ENCODE data around the gene SKIC8. TPM values are rescaled to one million over a fixed set of nuclear protein-coding genes. Genes with fewer than 3 reads are reported as not detected.
A peak's percentile ranks its signal among the peaks of the same experiment; 100 is the strongest.

SKIC8 gene
- total RNA-seq (2014; rRNA removed; shearing (Covaris generic)) (52.6 and 60.1 TPM in 2 replicates), polyA plus RNA-seq (2016; fragmentation: Nextera tagmentation; extraction: Ambion mirVana) (70.6 and 77.7 TPM in 2 replicates)

DNA sequence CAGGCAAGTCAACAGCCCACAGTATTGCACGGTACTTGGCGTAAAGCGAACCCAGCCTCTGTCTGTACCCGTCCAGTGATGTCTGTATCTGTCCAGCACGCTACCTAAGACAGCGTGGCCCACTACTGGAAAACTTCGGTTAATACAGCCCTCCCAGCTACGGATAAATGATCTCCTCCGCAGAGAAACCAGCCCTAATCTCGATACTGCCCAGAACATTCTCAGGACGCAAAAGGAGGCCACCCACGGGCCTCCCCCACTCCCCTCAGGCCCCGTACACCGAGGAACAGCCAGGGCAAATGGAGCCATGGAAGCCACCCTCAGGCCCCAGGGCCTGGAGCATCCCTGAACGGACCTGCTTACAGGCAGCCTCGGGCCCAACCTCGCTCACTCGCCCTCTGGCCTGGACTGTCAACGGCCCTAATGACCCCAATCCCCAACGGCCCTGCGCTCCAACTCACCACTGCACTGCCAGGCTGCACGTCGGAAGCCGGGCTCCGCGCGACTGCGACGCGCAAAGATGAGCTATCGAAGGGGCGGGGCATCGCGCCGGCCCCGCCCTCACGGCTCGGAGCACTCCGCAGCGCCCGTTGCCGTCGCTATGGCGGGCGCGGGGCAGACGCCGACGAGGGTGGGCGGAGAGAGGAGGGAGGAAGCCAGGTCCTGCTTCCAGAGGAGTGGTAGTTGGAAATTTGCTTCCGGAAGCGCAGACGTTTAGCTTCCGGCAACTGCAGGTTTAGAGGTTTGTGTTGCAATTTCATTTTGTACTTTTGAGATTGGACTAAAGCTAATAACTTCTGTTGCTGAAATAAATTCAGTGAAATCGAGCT, at the start of gene SKIC8:
TSS of gene SKIC8 (minus strand) at position 509 of the 830 bp plus-strand sequence. CDS start 3,923 bp downstream, outside the sequence.
- peak; percentile 95 for DNase-seq
- TF ChIP-seq EZH2 (IDR thresholded peaks at IDR 0.05; ENCODE audit: insufficient read depth, poor library complexity, severe bottlenecking) (no peak), EZH2phosphoT487 (IDR thresholded peaks at IDR 0.05; ENCODE audit: insufficient read depth, low read depth) (no peak)
- in situ Hi-C loops (cut with MboI) = no loop called here
- Histone ChIP-seq H3K27me3 (replicated peaks; ENCODE audit: insufficient read depth) (no peaks in the 10 kb centered on the region), H3K4me2 (ENCODE audit: unreplicated experiment) (peak within 1 kb of the TSS; percentile 95), H3F3A (ENCODE audit: insufficient read depth) (peaks cover 19% of the 10 kb centered on the region), H3K79me2 (ENCODE audit: insufficient read depth) (peaks cover 44% of the 10 kb centered on the region), H3K9ac (peak within 1 kb of the TSS; percentile 94), H3K9me3 (ENCODE audit: low read depth) (no peaks in the 10 kb centered on the region), H3K9me2 (ENCODE audit: insufficient read depth) (no peaks in the 10 kb centered on the region), H3K36me3 (ENCODE audit: low read depth) (no peaks in the 10 kb centered on the region), H3K4me3 (peak within 1 kb of the TSS; percentile 93), H3K4me1 (ENCODE audit: insufficient read depth) (peaks cover 36% of the 10 kb centered on the region), H2AFZ (peak within 1 kb of the TSS; percentile 95), H4K20me1 (ENCODE audit: insufficient read depth) (no peaks in the 10 kb centered on the region; the same call in 1 of the 2 replicates), H3K27ac (peak within 1 kb of the TSS; percentile 75)
- 1 to 2% methylated on average over 41 to 55 of the region's 55 CpGs for WGBS, 2 experiments (ENCODE audit: low coverage in 1 of 2, low lambda C conversion rate in 2 of 2, missing lambda C conversion rate in 2 of 2)

DNA sequence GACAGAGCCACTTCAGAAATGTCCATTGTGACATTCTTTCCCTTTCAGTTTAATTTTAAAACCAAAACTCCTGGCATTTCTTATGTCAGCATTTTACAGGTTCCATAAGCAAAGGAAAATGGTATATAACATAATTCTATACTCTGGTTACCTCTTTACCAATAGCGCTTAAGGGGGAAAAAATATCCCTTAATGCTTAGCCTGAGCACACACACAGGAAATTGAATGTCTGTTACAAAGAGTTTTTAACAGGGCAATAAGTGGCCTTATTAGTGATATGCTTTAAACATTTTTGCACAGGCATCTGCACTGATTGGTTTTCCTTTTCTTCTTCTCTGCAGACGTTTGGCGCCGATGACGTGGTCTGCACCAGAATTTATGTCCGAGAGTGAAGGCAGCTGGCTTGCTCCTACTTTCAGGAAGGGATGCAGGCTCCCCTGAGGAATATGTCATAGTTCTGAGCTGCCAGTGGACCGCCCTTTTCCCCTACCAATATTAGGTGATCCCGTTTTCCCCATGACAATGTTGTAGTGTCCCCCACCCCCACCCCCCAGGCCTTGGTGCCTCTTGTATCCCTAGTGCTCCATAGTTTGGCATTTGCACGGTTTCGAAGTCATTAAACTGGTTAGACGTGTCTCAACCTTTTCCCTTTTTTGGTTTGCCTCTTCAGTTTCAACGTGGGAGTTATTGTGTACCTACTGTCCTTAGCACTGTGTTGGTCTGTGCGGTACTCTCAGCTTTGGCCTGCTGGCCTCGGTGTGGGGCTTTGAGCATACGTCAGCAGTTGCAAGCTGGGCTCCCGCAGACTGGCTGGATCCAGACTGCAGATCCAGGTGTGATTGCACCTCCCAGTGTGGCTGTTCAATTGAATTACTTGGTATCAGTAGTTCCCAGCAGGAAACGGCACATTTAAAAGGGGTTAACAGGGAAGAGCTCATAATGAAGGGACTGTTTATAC, 48.5 kb upstream of the SKIC8 start:
- WGBS, 2 experiments (ENCODE audit: low coverage in 1 of 2, low lambda C conversion rate in 2 of 2, missing lambda C conversion rate in 2 of 2) = 57 to 63% methylated on average over 15 to 17 of the region's 17 CpGs
- no peak overlapping the region for H2AFZ ChIP-seq

DNA sequence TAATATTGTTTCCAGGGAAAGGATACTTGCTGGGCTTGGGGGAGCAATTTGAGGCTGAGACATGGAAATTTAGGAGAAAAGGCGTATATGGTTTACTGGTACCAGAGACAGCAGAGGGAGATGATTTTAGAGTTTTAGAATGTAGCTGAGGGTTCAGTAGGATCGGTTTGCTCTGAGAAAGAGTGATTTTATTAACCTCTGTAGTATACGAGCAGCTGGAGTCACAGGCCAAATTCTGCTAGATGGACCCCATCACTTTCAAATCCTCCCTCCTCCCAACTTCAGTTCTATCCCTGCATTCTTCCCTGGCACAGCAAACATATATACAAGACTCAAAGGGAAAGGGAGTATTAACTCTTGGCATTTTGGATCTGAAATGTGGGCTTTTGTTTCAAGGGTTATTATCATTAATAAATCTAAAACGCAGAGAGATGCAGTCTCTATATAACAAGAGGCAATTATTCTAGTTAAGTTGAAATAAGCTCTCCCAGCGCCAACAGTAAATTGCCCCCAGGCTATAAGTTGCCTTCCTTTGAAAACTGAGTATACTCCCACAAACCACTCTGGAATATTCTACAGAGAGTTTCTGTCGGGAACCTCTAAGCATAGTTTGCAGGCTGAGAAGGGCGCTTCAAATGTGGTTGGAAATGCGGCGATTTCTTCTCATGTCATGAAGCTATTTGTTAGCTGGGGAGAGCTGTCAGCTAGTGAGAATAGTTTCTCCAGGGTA, 46.2 kb upstream of the SKIC8 start:
- Histone ChIP-seq H3K36me3 (ENCODE audit: low read depth) (no peaks in the 10 kb centered on the region), H3K9me2 (ENCODE audit: insufficient read depth) (no peaks in the 10 kb centered on the region), H3K27ac (no peak overlapping the region), H3K4me1 (ENCODE audit: insufficient read depth) (no peaks in the 10 kb centered on the region), H3K9ac (no peak overlapping the region), H3K9me3 (ENCODE audit: low read depth) (no peaks in the 10 kb centered on the region), H4K20me1 (ENCODE audit: insufficient read depth) (no peaks in the 10 kb centered on the region), H3K4me3 (no peak overlapping the region), H2AFZ (no peak overlapping the region), H3K79me2 (ENCODE audit: insufficient read depth) (no peaks in the 10 kb centered on the region), H3K27me3 (replicated peaks; ENCODE audit: insufficient read depth) (peaks cover 55% of the 10 kb centered on the region), H3F3A (ENCODE audit: insufficient read depth) (no peaks in the 10 kb centered on the region), H3K4me2 (ENCODE audit: unreplicated experiment) (no peak overlapping the region)
- in situ Hi-C loops (cut with MboI) = no loop called here
- no peak for DNase-seq
- WGBS, 2 experiments (ENCODE audit: low coverage in 1 of 2, low lambda C conversion rate in 2 of 2, missing lambda C conversion rate in 2 of 2) = 71 to 75% methylated on average over 9 of the region's 9 CpGs
- TF ChIP-seq EZH2phosphoT487 (IDR thresholded peaks at IDR 0.05; ENCODE audit: insufficient read depth, low read depth) (no peak), EZH2 (IDR thresholded peaks at IDR 0.05; ENCODE audit: insufficient read depth, poor library complexity, severe bottlenecking) (no peak)

More for the DNA sequence above, 48.5 kb upstream of the SKIC8 start:
- H3K9me2 ChIP-seq (ENCODE audit: insufficient read depth) = no peaks in the 10 kb centered on the region
- peaks cover 32% of the 10 kb centered on the region for H3K27me3 ChIP-seq (replicated peaks; ENCODE audit: insufficient read depth)
- H3F3A ChIP-seq (ENCODE audit: insufficient read depth) = no peaks in the 10 kb centered on the region
- H3K79me2 ChIP-seq (ENCODE audit: insufficient read depth) = no peaks in the 10 kb centered on the region
- H3K27ac ChIP-seq = no peak overlapping the region
- DNase-seq = no peak
- H3K9me3 ChIP-seq (ENCODE audit: low read depth) = no peaks in the 10 kb centered on the region
- no peak overlapping the region for H3K4me2 ChIP-seq (ENCODE audit: unreplicated experiment)
- H3K9ac ChIP-seq = no peak overlapping the region
- no peak overlapping the region for H3K4me3 ChIP-seq
- no peaks in the 10 kb centered on the region for H4K20me1 ChIP-seq (ENCODE audit: insufficient read depth)
- H3K36me3 ChIP-seq (ENCODE audit: low read depth) = no peaks in the 10 kb centered on the region
- in situ Hi-C loops (cut with MboI) = no loop called here
- H3K4me1 ChIP-seq (ENCODE audit: insufficient read depth) = no peaks in the 10 kb centered on the region
- TF ChIP-seq EZH2 (IDR thresholded peaks at IDR 0.05; ENCODE audit: insufficient read depth, poor library complexity, severe bottlenecking) (no peak), EZH2phosphoT487 (IDR thresholded peaks at IDR 0.05; ENCODE audit: insufficient read depth, low read depth) (no peak)

Measured in GM23248 (cell line).